GM12874 (cell line): ENCODE data around the gene ISLR2.

ENCODE experiments used
- CTCF ChIP-seq: IDR thresholded peaks from 2 replicates; pipeline ENCODE4 v1.5.1; 2011; ENCODE audit warnings: low read depth, mild to moderate bottlenecking, control low read depth, low read length, moderate library complexity; ENCODE audit not compliant: insufficient read depth

The ISLR2 gene

GRCh38 chr15:74128785-74129585 lies 1.4 kb upstream of the ISLR2 start:
- no peak for TF ChIP-seq CTCF

- TF ChIP-seq CTCF, result no peak
Measured at GRCh38 chr15:74129586-74130154, 716 bp upstream of the ISLR2 start.

GRCh38 chr15:74130849-74131627 lies 652 bp downstream of the ISLR2 start:
- no peak for TF ChIP-seq CTCF

- TF ChIP-seq CTCF, result no peak
Measured at GRCh38 chr15:74131628-74132413, 1.4 kb downstream of the ISLR2 start.

GRCh38 chr15:74132681-74133651 lies 2.6 kb downstream of the ISLR2 start:
- TF ChIP-seq CTCF, result 0 out of 2 replicates have a peak, but pooled peaks have one; percentile 22

GRCh38 chr15:74133694-74134386 lies 3.5 kb downstream of the ISLR2 start:
- TF ChIP-seq CTCF, result no peak
